Renal pelvis (tissue), 12 donors: ENCODE measurements around the gene NEDD4L. TPM values are rescaled to one million over a fixed set of nuclear protein-coding genes. Genes with fewer than 3 reads are reported as not detected.
"Not testable (repeated sequence)": the region's sequence is repeated elsewhere in the genome, so short reads cannot be mapped to it uniquely, and the experiment has no call there.

ENCODE experiments used
- DNase-seq: peaks from one replicate; pipeline ENCODE4 v3.0.0-alpha.2; 2013
- long read RNA-seq, 16 experiments: transcript quantifications; one replicate each; lab custom pipeline, GENCODE V29; 2026
- polyA plus RNA-seq, 3 donors: library from polyadenylated mRNA; unstranded; fragments of 120-200 nt; gene quantifications; one replicate each; pipeline ENCODE4 v1.2.1, GENCODE V29; 2013; ENCODE audit not compliant: insufficient read length in 3 of 3

NEDD4L gene
- polyA plus RNA-seq = 100 to 1,000 TPM; 103 to 179 (median 152) TPM
- long read RNA-seq, donor 1, transcript NEDD4L-237 (2 exons, 728 nt) = major isoform, 7 of 10 reads
- long read RNA-seq, donor 1, partial matches to known transcripts = 0 of 10 reads
- long read RNA-seq, donor 1, other reads (novel, unspliced or antisense) = 0 of 10 reads
- long read RNA-seq, donor 2, full-length matches to known transcripts = 10 of 10 reads
- long read RNA-seq, donor 2, partial matches to known transcripts = 0 of 10 reads
- long read RNA-seq, donor 2, other reads (novel, unspliced or antisense) = 0 of 10 reads
- long read RNA-seq, donor 3, transcript NEDD4L-237 (2 exons, 728 nt) = major isoform, 7 of 9 reads
- long read RNA-seq, donor 3, partial matches to known transcripts = 0 of 9 reads
- long read RNA-seq, donor 3, other reads (novel, unspliced or antisense) = 0 of 9 reads
- long read RNA-seq, donor 4, full-length matches to known transcripts = 13 of 13 reads
- long read RNA-seq, donor 4, partial matches to known transcripts = 0 of 13 reads
- long read RNA-seq, donor 4, other reads (novel, unspliced or antisense) = 0 of 13 reads
- long read RNA-seq, donor 5, transcript NEDD4L-237 (2 exons, 728 nt) = major isoform, 12 of 38 reads
- long read RNA-seq, donor 5, partial matches to known transcripts = 24 of 38 reads
- long read RNA-seq, donor 5, other reads (novel, unspliced or antisense) = 0 of 38 reads
- long read RNA-seq, donor 6, transcript NEDD4L-237 (2 exons, 728 nt) = major isoform, 13 of 23 reads
- long read RNA-seq, donor 6, partial matches to known transcripts = 5 of 23 reads
- long read RNA-seq, donor 6, other reads (novel, unspliced or antisense) = 0 of 23 reads
- long read RNA-seq, donor 7, full-length matches to known transcripts = 13 of 13 reads
- long read RNA-seq, donor 7, partial matches to known transcripts = 0 of 13 reads
- long read RNA-seq, donor 7, other reads (novel, unspliced or antisense) = 0 of 13 reads
- long read RNA-seq, donor 8, full-length matches to known transcripts = 3 of 10 reads
- long read RNA-seq, donor 8, partial matches to known transcripts = 7 of 10 reads
- long read RNA-seq, donor 8, other reads (novel, unspliced or antisense) = 0 of 10 reads
- long read RNA-seq, donor 9, full-length matches to known transcripts = 17 of 22 reads
- long read RNA-seq, donor 9, partial matches to known transcripts = 5 of 22 reads
- long read RNA-seq, donor 9, other reads (novel, unspliced or antisense) = 0 of 22 reads
- long read RNA-seq, donor 10, full-length matches to known transcripts = 18 of 85 reads
- long read RNA-seq, donor 10, partial matches to known transcripts = 67 of 85 reads
- long read RNA-seq, donor 10, other reads (novel, unspliced or antisense) = 0 of 85 reads
- long read RNA-seq, donor 11, transcript NEDD4L-237 (2 exons, 728 nt) = major isoform, 9 of 10 reads
- long read RNA-seq, donor 11, partial matches to known transcripts = 0 of 10 reads
- long read RNA-seq, donor 11, other reads (novel, unspliced or antisense) = 0 of 10 reads
- long read RNA-seq, donor 12, full-length matches to known transcripts = 18 of 18 reads
- long read RNA-seq, donor 12, partial matches to known transcripts = 0 of 18 reads
- long read RNA-seq, donor 12, other reads (novel, unspliced or antisense) = 0 of 18 reads
- long read RNA-seq, donor 13, partial matches to known transcripts = 0 of 7 reads
- long read RNA-seq, donor 13, other reads (novel, unspliced or antisense) = 0 of 7 reads
- long read RNA-seq, donor 14 = 0 reads
- long read RNA-seq, donor 15 = 0 reads
- long read RNA-seq, donor 16, transcript NEDD4L-237 (2 exons, 728 nt) = major isoform, 7 of 15 reads
- long read RNA-seq, donor 16, partial matches to known transcripts = 5 of 15 reads
- long read RNA-seq, donor 16, other reads (novel, unspliced or antisense) = 0 of 15 reads

DNA sequence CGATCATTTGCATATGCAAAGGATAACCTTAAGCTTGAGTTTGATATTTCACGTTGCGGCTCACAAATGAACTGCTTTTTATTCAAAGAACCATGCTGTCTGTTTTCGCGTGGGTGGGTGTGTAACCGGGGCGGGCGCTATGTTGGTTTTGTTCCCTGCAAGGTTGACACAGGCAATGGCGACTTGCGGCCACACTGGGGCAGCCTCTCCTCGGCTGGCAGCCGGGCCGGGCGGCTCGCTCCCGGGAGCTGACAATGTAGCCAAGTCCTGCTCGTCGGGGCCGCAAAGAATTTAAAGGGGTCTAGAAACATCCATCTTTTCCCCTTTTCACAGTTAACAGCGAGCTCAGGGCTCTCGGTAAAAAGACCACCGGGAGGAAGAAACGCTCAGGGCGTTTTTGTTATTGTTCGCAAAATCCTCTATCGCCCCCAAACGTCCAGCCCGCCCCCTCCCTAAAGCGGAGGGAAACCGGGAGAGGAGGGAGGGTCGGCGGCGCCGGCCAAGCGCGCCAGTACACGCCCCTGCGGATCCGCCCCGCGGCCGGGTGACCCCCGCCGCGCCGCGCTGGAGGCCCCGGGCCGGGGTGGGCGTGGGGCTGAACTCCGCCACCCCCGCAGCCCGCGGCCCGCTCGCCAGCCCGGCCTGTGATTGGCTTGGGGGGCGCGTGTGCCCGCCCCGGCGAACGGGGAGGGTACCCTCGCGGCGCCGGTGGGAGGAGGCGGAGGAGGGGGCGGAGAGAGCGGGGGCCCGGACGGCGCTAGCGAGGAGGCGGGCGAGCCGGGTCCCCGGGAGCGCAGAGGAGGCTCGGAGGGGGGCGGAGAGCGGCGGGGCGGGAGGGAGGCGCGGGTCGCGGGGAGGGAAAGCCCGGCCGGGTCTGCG, at the start of gene NEDD4L:
Gene NEDD4L (plus strand): TSS at position 736 of the 879 bp plus-strand sequence. CDS start 435 bp downstream, outside the sequence.
- DNase-seq = peak; percentile 85

DNA sequence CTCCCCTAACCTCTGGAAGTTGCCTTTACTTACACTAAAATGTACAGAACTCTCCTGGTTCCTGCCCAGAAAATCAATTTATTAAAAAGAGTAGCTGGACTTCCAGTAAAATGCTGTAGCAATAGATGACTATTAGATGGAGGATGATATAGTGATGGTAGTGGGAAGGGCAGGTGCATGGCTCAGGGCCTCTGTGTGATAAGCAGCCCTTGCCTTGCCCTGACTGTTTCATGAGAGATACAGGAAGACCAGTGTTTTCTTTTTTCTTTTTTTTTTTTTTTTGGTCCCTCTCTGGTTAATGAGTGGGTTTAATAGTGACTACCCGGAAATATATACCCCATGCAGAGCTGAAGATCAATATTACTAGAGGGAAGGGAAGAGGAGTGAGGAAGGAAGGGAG, 48.7 kb upstream of the NEDD4L start:
- no peak for DNase-seq

DNA sequence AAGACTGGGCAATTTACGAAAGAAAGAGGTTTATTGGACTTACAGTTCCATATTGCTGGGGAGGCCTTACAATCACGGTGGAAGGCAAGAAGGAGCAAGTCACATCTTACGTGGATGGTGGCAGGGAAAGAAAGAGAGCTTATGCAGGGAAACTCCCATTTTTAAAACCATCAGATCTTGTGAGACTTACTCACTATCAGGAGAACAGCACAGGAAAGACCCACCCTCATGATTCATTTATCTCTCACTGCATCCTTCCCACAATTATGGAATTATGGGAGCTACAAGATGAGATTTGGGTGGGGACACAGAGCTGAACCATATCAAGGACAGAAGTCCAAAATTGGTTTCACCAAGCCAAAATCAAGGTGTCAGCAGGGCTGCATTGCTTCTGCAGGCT, 47.1 kb upstream of the NEDD4L start:
- DNase-seq = not testable (repeated sequence)

DNA sequence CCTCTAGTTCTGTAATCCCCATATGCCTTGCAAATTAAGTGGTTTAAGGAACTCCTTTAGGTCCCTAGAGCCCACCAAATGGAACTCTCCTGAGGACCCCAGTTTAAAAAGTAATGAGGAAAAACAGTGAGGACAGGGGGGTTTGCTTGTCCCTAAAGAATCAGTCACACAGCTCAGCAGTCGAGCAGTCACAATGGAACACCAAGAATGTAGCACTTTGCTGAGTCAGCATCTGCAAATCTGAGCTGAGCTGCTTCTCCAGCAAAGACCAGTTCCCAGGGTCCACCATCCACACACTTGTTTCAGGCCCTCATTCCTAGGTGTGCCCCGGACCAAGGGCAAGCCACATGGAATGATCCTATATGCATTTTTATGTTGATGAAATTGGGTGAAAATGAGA, 46.2 kb upstream of the NEDD4L start:
- no peak for DNase-seq

GRCh38 chr18:57998461-57998860, 45.6 kb upstream of the NEDD4L start:
- DNase-seq = no peak

- DNase-seq = no peak
These were observed 39.7 kb upstream of the NEDD4L start for GRCh38 chr18:58004317-58004716.

DNA sequence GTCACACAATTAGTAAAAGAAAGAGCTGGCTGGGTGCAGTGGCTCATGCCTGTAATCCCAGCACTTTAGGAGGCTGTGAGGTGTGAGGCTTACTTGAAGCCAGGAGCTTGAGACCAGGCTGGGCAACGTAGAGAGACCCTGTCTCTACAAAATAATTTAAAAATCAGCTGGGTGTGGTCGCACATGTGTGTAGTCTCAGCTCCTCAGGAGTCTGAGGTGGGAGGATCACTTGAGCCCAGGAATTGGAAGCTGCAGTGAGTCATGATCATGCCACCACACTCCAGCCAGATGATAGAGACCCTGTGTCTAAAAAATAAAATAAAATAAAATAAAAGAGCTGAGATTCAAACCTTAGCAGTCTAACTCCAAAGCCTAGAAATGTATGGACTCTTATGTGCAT, 39.0 kb upstream of the NEDD4L start:
- no peak for DNase-seq

- DNase-seq = no peak
These were observed 38.0 kb upstream of the NEDD4L start for GRCh38 chr18:58005885-58006523.

DNA sequence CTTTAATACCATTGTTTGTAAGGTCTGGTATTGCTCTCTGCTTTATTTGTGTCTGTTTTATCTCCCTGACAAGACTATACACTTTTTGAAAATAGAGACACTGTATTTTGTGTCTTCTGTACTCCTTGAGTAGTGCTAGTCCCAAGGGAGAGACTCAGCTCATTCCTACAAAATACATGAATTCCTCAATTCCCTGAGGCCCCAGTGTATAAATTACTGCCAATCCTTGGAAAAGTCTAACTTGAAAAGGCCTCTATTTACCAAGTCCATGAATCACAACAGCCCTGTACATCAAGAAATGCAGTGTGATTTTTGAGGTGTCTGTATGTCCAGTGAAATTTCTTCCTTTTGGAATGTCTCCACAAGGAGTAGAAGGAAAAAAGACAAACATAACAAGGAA, 34.9 kb upstream of the NEDD4L start:
- no peak for DNase-seq

- DNase-seq = no peak
These were observed 33.8 kb upstream of the NEDD4L start for GRCh38 chr18:58010265-58010664.

GRCh38 chr18:58012356-58012755, 31.7 kb upstream of the NEDD4L start:
- no peak for DNase-seq

GRCh38 chr18:58013241-58014211, 30.5 kb upstream of the NEDD4L start:
- DNase-seq = peak; percentile 19

- DNase-seq = no peak
These were observed 28.8 kb upstream of the NEDD4L start for GRCh38 chr18:58015065-58015780.

DNA sequence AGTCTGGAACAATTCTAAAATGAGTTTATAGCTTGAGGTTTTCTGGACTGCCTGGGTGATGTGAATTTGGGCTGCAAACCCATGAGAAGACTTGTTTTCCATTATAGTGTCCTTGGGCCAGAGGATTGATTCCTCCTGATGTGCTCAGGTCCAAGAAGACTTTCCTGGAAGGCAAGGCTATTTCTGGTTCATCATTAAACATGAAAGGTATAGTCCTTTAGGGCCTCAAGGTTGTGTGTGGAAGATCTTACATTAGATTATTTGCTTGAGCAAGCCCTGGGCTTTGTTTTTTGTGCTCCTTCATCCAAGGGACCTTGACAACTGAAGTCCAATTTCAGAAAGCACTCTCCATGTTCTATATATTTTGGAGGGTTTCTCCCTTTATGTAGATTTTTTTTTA, 26.8 kb upstream of the NEDD4L start:
- DNase-seq = no peak

DNA sequence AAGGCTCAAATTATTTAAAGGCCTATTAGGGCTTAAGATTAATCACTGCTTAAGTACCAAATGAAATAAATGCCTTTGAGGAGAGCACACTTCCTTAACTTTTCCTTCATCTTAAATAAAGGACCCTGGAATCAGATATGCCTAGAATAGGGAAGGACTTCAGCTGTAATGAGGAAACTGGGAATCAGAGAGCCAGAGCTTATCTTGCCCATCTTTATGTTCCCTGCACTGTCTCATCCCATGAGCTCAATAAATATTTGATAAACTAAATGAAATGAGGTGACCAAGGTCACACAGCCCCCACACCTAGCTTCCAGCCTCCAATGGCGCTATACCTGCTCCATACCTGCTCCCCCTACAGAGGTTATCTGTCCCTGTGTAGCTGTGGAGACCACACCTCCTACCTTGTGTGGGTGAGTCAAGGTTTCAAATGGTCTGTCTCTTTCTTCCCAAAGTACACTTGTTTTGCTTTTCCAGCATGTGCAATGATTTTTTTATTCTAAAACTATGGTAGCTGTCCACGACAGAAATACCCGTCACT, 23.4 kb upstream of the NEDD4L start:
- no peak for DNase-seq

DNA sequence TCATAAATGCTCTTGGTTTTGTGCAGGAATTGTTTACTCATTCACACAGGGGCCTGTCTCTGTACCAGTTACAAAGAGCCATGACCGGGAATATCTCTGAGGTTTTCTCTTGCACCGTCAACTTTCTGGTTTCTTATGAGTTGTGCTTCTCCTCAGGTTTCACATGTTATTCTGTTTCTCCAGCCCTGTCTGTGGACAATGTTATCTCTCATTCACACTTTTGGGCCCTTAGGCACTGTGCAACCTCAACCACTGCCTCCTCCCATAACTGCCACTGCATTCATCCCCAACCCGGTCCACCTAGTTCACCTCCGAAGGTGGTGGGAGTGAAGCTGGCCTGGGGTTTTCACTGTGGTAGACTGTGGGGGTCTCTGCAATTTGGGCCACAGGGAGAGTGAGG, 22.5 kb upstream of the NEDD4L start:
- no peak for DNase-seq

- no peak for DNase-seq
These were observed 20.9 kb upstream of the NEDD4L start for GRCh38 chr18:58023108-58023507.
